HCT116 (cell line): ENCODE data around the gene ARHGEF12.

ENCODE experiments used
- CTCF ChIP-seq, 3 experiments: fragments of 200-600 bp in 1 of 3; sonication (generic) in 1 of 3; IDR thresholded peaks in 2 of 3; conservative IDR thresholded peaks in 1 of 3; 2 replicates each; pipeline ENCODE4 v1.5.1; 2012 to 2017; ENCODE audit warnings: low read depth in 2 of 3, low read length in 2 of 3, antibody characterized with exemption in 1 of 3, borderline replicate concordance in 1 of 3, control low read depth in 1 of 3, mild to moderate bottlenecking in 1 of 3, mixed read lengths in 1 of 3, mixed run types in 1 of 3, moderate library complexity in 1 of 3; ENCODE audit not compliant: insufficient read depth in 1 of 3
- POLR2A ChIP-seq: IDR thresholded peaks from 2 replicates; pipeline ENCODE4 v1.7.0; 2011; ENCODE audit warnings: borderline replicate concordance; ENCODE audit not compliant: insufficient read depth, insufficient read length; ENCODE audit errors: extremely low read depth
- POLR2AphosphoS5 ChIP-seq: IDR thresholded peaks from 2 replicates; pipeline ENCODE4 v1.6.1; 2011; ENCODE audit warnings: mild to moderate bottlenecking, low read depth, low read length, moderate library complexity
- SIN3A ChIP-seq: IDR thresholded peaks from 2 replicates; pipeline ENCODE4 v1.6.1; 2012; ENCODE audit warnings: low read depth
- SRF ChIP-seq: IDR thresholded peaks from 2 replicates; pipeline ENCODE4 v1.6.1; 2012; ENCODE audit warnings: low read depth
- ZBTB33 ChIP-seq: IDR thresholded peaks from 2 replicates; pipeline ENCODE4 v1.6.1; 2011; ENCODE audit warnings: mild to moderate bottlenecking, low read length, moderate library complexity; ENCODE audit not compliant: insufficient replicate concordance; ENCODE audit errors: extremely low read depth
- ZNF274 ChIP-seq: fragments of 200-500 bp; sonication (Bioruptor generic); IDR thresholded peaks from 2 replicates; pipeline ENCODE4 v1.6.1; 2014; ENCODE audit warnings: mild to moderate bottlenecking, low read depth, low read length, inconsistent platforms

- TF ChIP-seq CTCF (IDR thresholded peaks at IDR 0.05 in 2 of 3, conservative IDR thresholded peaks at IDR 0.05 in 1 of 3; ENCODE audit: borderline replicate concordance in 1 of 3, insufficient read depth in 1 of 3, low read depth in 2 of 3, low read length in 2 of 3) (no peak), SRF (no peak), POLR2AphosphoS5 (no peak), SIN3A (no peak), ZNF274 (no peak), POLR2A (no peak), ZBTB33 (no peak)
Measured at GRCh38 chr11:120290956-120291355, 45.3 kb upstream of the ARHGEF12 start.
